ENCODE measurements around the gene DNAJA1.

GRCh38 chr9:33019797-33020196, 5.3 kb upstream of the DNAJA1 start:
- TF ChIP-seq CTCF (IDR thresholded peaks at IDR 0.05) = no peak
- no peak for TF ChIP-seq POLR2A (IDR thresholded peaks at IDR 0.05)
